Kidney (tissue), 14 donors: ENCODE results near the gene OR10H1. TPM values are rescaled to one million over a fixed set of nuclear protein-coding genes. Genes with fewer than 3 reads are reported as not detected.
"Not testable (repeated sequence)": the region's sequence is repeated elsewhere in the genome, so short reads cannot be mapped to it uniquely, and the experiment has no call there.

Experiments
- DNase-seq, 5 donors: peaks; one replicate each; pipeline ENCODE4 v3.0.0-alpha.2; 2013 to 2020
- FAIRE-seq: peaks from 2 replicates; lab custom pipeline; 2012; peaks lifted over from hg19 to GRCh38; lab: Jason Lieb, UNC
- H3K27ac ChIP-seq, 2 donors: one replicate each; pipeline ENCODE4 v1.7.0; 2013; ENCODE audit warnings: low read depth in 2 of 2, low read length in 2 of 2, inconsistent platforms in 1 of 2
- H3K27me3 ChIP-seq: one replicate; pipeline ENCODE4 v1.7.1; 2013; ENCODE audit warnings: low read length, inconsistent platforms; ENCODE audit not compliant: control insufficient read depth, insufficient read depth
- H3K36me3 ChIP-seq, 3 donors: one replicate each; pipeline versions ENCODE4 v1.7.0 to v1.7.1; 2013; ENCODE audit warnings: low read length in 3 of 3, control low read depth in 1 of 3, inconsistent platforms in 1 of 3; ENCODE audit not compliant: insufficient read depth in 3 of 3, control insufficient read depth in 2 of 3
- H3K4me1 ChIP-seq, 3 donors: one replicate each; pipeline versions ENCODE4 v1.7.0 to v1.7.1; 2013; ENCODE audit warnings: low read length in 3 of 3, inconsistent platforms in 1 of 3, low read depth in 1 of 3; ENCODE audit not compliant: control insufficient read depth in 2 of 3, insufficient read depth in 2 of 3
- H3K4me3 ChIP-seq, 3 donors: one replicate each; pipeline versions ENCODE4 v1.7.0 to v1.8.1; 2013; ENCODE audit warnings: low read length in 3 of 3, control low read depth in 1 of 3, inconsistent platforms in 1 of 3
- H3K9ac ChIP-seq, 3 donors: one replicate each; pipeline versions ENCODE4 v1.7.0 to v1.7.1; 2013; ENCODE audit warnings: low read length in 3 of 3, control low read depth in 1 of 3, inconsistent platforms in 1 of 3
- H3K9me3 ChIP-seq, 3 donors: one replicate each; pipeline versions ENCODE4 v1.7.0 to v1.7.1; 2013; ENCODE audit warnings: low read length in 3 of 3, control low read depth in 1 of 3, inconsistent platforms in 1 of 3; ENCODE audit not compliant: control insufficient read depth in 2 of 3, insufficient read depth in 1 of 3
- CTCF ChIP-seq: IDR thresholded peaks from 3 replicates; pipeline ENCODE4 v1.5.1; 2012; ENCODE audit warnings: mild to moderate bottlenecking, moderate library complexity, borderline replicate concordance; ENCODE audit not compliant: insufficient read depth; ENCODE audit errors: extremely low read depth
- intact Hi-C: fragments of 100-400 bp; cut with DNase I; formaldehyde crosslinking; loops from one replicate; pipeline ENCODE4 v1.11.1; 2022
- polyA plus RNA-seq: library from polyadenylated mRNA; stranded (reverse); fragments of 350-450 nt; fragmentation: Illumina TruSeq; extraction: RNeasy Lipid Tissue Mini Kit (QIAGEN cat#74804); gene quantifications from one replicate; pipeline ENCODE4 v1.2.3, GENCODE V29; 2014; ENCODE audit warnings: low read depth, low replicate concordance; ENCODE audit not compliant: insufficient read depth
- total RNA-seq: library from RNA; stranded (reverse); fragmentation: NEBNext Ultra II Directional; extraction: Animal tissue kit (Norgen Biotek cat#: 25700); gene quantifications from one replicate; pipeline ENCODE4 v1.2.1, GENCODE V29; 2021
- donor health status: control.
- donor health status: control.
- donor health status: control.
- donor health status: control.
- donor health status: control.
- donor health status: DM: yes; HTN: yes; CAD: no.
- donor health status: Normal renal cell carcinoma (clear cell type).

Gene OR10H1
- total and polyA plus RNA-seq, 2 donors from 2014 or later, result 0.09 TPM; not detected in 1

GRCh38 chr19:15846923-15847322, 31.5 kb upstream of the OR10H1 start:
- Histone ChIP-seq H3K9ac (no peak overlapping the region), H3K27me3 (no peaks in the 10 kb centered on the region), H3K4me1 (no peaks in the 10 kb centered on the region), H3K36me3 (no peaks in the 10 kb centered on the region), H3K27ac (no peak overlapping the region), H3K9me3 (peaks cover 0 to 5% (median 0%) of the 10 kb centered on the region in 3 donors), H3K4me3 (no peak overlapping the region)
- intact Hi-C loops, result no loop called here
- TF ChIP-seq CTCF, result no peak
- FAIRE-seq (no peak), DNase-seq (no peak)

GRCh38 chr19:15843894-15844222, 28.4 kb upstream of the OR10H1 start:
- H3K27ac ChIP-seq, H3K4me3 ChIP-seq, intact Hi-C loops, H3K36me3 ChIP-seq, H3K9ac ChIP-seq, H3K27me3 ChIP-seq, H3K9me3 ChIP-seq, FAIRE-seq, DNase-seq, H3K4me1 ChIP-seq: not testable (repeated sequence)

- Histone ChIP-seq H3K4me3 (no peak overlapping the region), H3K36me3 (no peaks in the 10 kb centered on the region), H3K27ac (no peak overlapping the region), H3K9ac (no peak overlapping the region), H3K27me3 (no peaks in the 10 kb centered on the region), H3K9me3 (no peaks in the 10 kb centered on the region), H3K4me1 (no peaks in the 10 kb centered on the region)
- FAIRE-seq (no peak), DNase-seq (no peak)
- no peak for TF ChIP-seq CTCF
- intact Hi-C loops, result no loop called here
Measured at GRCh38 chr19:15843203-15843893, 27.9 kb upstream of the OR10H1 start.

GRCh38 chr19:15841875-15842569, 26.6 kb upstream of the OR10H1 start:
- Histone ChIP-seq H3K27me3 (no peaks in the 10 kb centered on the region), H3K27ac (no peak overlapping the region), H3K4me3 (no peak overlapping the region), H3K9ac (no peak overlapping the region), H3K4me1 (no peaks in the 10 kb centered on the region), H3K36me3 (no peaks in the 10 kb centered on the region), H3K9me3 (no peaks in the 10 kb centered on the region)
- intact Hi-C loops, result no loop called here
- FAIRE-seq (no peak), DNase-seq (no peak)
- TF ChIP-seq CTCF, result no peak
